Calu3 (cell line): ENCODE measurements around the gene SNRK. TPM values are rescaled to one million over a fixed set of nuclear protein-coding genes. Genes with fewer than 3 reads are reported as not detected.

Source experiments
- BruUV-seq: library from RNA; stranded (reverse); fragments of 400-500 nt; replicated peaks from 2 replicates; lab custom pipeline; 2021; lab: Mats Ljungman, UMichigan
- CTCF ChIA-PET: fragments of 300-600 bp; sonication (Branson Sonifier 250); formaldehyde crosslinking; loops from one replicate; lab custom pipeline; 2022; ENCODE audit warnings: antibody characterized with exemption; lab: Charles Lee
- DNase-seq: peaks from one replicate; pipeline ENCODE4 v3.0.0; 2022
- H3K27ac Mint-ChIP-seq: one replicate; pipeline ENCODE4 v1.8.0; 2022; ENCODE audit warnings: mixed read lengths; ENCODE audit not compliant: unreplicated experiment
- H3K27me3 Mint-ChIP-seq: one replicate; pipeline ENCODE4 v1.8.0; 2022; ENCODE audit warnings: mixed read lengths; ENCODE audit not compliant: unreplicated experiment
- H3K36me3 Mint-ChIP-seq: one replicate; pipeline ENCODE4 v1.8.0; 2022; ENCODE audit warnings: mild to moderate bottlenecking, moderate library complexity, mixed read lengths; ENCODE audit not compliant: insufficient read depth, unreplicated experiment
- H3K4me1 Mint-ChIP-seq: one replicate; pipeline ENCODE4 v1.8.0; 2022; ENCODE audit warnings: mild to moderate bottlenecking, low read depth, mixed read lengths; ENCODE audit not compliant: unreplicated experiment
- H3K4me3 Mint-ChIP-seq: one replicate; pipeline ENCODE4 v1.8.0; 2022; ENCODE audit warnings: mild to moderate bottlenecking, low read depth, moderate library complexity, mixed read lengths; ENCODE audit not compliant: unreplicated experiment
- H3K9me3 Mint-ChIP-seq: one replicate; pipeline ENCODE4 v1.8.0; 2022; ENCODE audit warnings: low read depth, mixed read lengths; ENCODE audit not compliant: unreplicated experiment
- CTCF ChIP-seq: fragments of 200-600 bp; IDR thresholded peaks from one replicate; pipeline ENCODE4 v1.8.0; 2022; ENCODE audit warnings: antibody characterized with exemption; ENCODE audit not compliant: unreplicated experiment
- intact Hi-C: fragments of 100-400 bp; cut with micrococcal nuclease; formaldehyde crosslinking; loops from one replicate; pipeline ENCODE4 v1.10.0; 2022; ENCODE audit not compliant: unreplicated experiment
- total RNA-seq: library from RNA; stranded (reverse); gene quantifications from 2 replicates; pipeline ENCODE4 v1.2.3, GENCODE V29; 2022

Gene SNRK
- total RNA-seq, 1 experiment from 2014 or later, result 21.0 TPM

- no peak for TF ChIP-seq CTCF
- intact Hi-C loops, result loop anchor here (10.0 kb wide), 1 partner anchor 206 kb away; no protein-coding TSS in a partner anchor
- no peaks in the 10 kb centered on the region for H3K27me3 Mint-ChIP-seq
- no peaks in the 10 kb centered on the region for H3K9me3 Mint-ChIP-seq
- no peak overlapping the region for H3K4me3 Mint-ChIP-seq
- peaks cover 3% of the 10 kb centered on the region for H3K36me3 Mint-ChIP-seq
- H3K27ac Mint-ChIP-seq, result no peak overlapping the region
- BruUV-seq, result no TSS peak
- DNase-seq, result no peak
- H3K4me1 Mint-ChIP-seq, result peaks cover 8% of the 10 kb centered on the region
- CTCF ChIA-PET, result no interaction called here
Measured at GRCh38 chr3:43298761-43299160, 12.4 kb downstream of the SNRK start.

- no peaks in the 10 kb centered on the region for H3K27me3 Mint-ChIP-seq
- no peak overlapping the region for H3K4me3 Mint-ChIP-seq
- no peak for TF ChIP-seq CTCF
- intact Hi-C loops, result no loop called here
- CTCF ChIA-PET, result no interaction called here
- H3K4me1 Mint-ChIP-seq, result no peaks in the 10 kb centered on the region
- no peak for DNase-seq
- BruUV-seq, result no TSS peak
- peaks cover 5% of the 10 kb centered on the region for H3K36me3 Mint-ChIP-seq
- H3K27ac Mint-ChIP-seq, result no peak overlapping the region
- no peaks in the 10 kb centered on the region for H3K9me3 Mint-ChIP-seq
Measured at GRCh38 chr3:43302116-43302880, 16.0 kb downstream of the SNRK start.

GRCh38 chr3:43304126-43304525 is 17.8 kb downstream of the SNRK start:
- CTCF ChIA-PET, result interaction anchor here (0.6 kb wide), 1 partner anchor 689 kb away, joined by 3 read pairs; no protein-coding TSS in a partner anchor
- Mint-ChIP-seq H3K36me3 (peaks cover 5% of the 10 kb centered on the region), H3K4me3 (no peak overlapping the region), H3K9me3 (no peaks in the 10 kb centered on the region), H3K4me1 (no peaks in the 10 kb centered on the region), H3K27ac (no peak overlapping the region), H3K27me3 (no peaks in the 10 kb centered on the region)
- no peak for TF ChIP-seq CTCF
- intact Hi-C loops, result no loop called here
- BruUV-seq, result no TSS peak
- no peak for DNase-seq

- no TSS peak for BruUV-seq
- Mint-ChIP-seq H3K4me3 (no peak overlapping the region), H3K36me3 (peaks cover 5% of the 10 kb centered on the region), H3K27ac (no peak overlapping the region), H3K27me3 (no peaks in the 10 kb centered on the region), H3K9me3 (no peaks in the 10 kb centered on the region), H3K4me1 (no peaks in the 10 kb centered on the region)
- DNase-seq, result no peak
- TF ChIP-seq CTCF, result no peak
- CTCF ChIA-PET, result no interaction called here
- intact Hi-C loops, result no loop called here
Measured at GRCh38 chr3:43307226-43307625, 20.9 kb downstream of the SNRK start.
